Mucosa of rectum (tissue), 2 donors: ENCODE measurements around the gene NIPBL.
"Not testable (repeated sequence)": the region's sequence is repeated elsewhere in the genome, so short reads cannot be mapped to it uniquely, and the experiment has no call there.

Experiments
- H3K27ac ChIP-seq, 2 donors: one replicate each; pipeline ENCODE4 v1.7.0; 2013; ENCODE audit warnings: inconsistent platforms in 2 of 2, low read depth in 2 of 2, low read length in 2 of 2
- H3K27me3 ChIP-seq, 2 donors: one replicate each; pipeline ENCODE4 v1.7.0; 2013; ENCODE audit warnings: low read length in 2 of 2; ENCODE audit not compliant: control insufficient read depth in 2 of 2, insufficient read depth in 2 of 2
- H3K36me3 ChIP-seq, 2 donors: one replicate each; pipeline ENCODE4 v1.7.0; 2013; ENCODE audit warnings: low read length in 2 of 2; ENCODE audit not compliant: control insufficient read depth in 2 of 2, insufficient read depth in 2 of 2
- H3K4me1 ChIP-seq, 2 donors: one replicate each; pipeline ENCODE4 v1.7.0; 2013; ENCODE audit warnings: low read length in 2 of 2, mild to moderate bottlenecking in 1 of 2; ENCODE audit not compliant: control insufficient read depth in 2 of 2, insufficient read depth in 2 of 2
- H3K4me3 ChIP-seq, 2 donors: one replicate each; pipeline ENCODE4 v1.7.0; 2013; ENCODE audit warnings: low read length in 2 of 2
- H3K9ac ChIP-seq, 2 donors: one replicate each; pipeline ENCODE4 v1.7.0; 2013; ENCODE audit warnings: low read length in 2 of 2, low read depth in 1 of 2, mild to moderate bottlenecking in 1 of 2
- H3K9me3 ChIP-seq, 2 donors: one replicate each; pipeline ENCODE4 v1.7.0; 2013; ENCODE audit warnings: low read length in 2 of 2; ENCODE audit not compliant: control insufficient read depth in 2 of 2
- donor health status: healthy.
- donor health status: Normal muscosa, but diverticular disease.

Gene NIPBL

DNA sequence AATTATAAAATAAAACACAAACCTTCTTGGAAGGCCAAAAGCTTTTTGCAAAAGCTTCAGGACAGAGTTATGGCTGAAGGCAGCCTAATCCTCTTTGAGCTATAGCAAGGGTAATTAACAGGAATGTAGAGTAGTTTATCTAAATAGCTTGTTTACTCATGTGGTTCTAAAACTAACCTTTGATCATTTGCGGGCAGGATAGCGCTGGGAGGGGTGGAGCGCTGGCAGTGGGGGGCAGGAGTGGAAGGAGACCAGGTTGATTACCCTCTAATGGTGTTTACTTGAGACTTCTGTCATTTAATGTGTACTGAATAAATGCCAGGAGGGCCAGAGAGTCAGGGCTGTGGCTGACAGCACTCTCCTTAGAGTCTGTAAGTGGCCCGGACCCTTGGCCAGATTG, 217.2 kb downstream of the NIPBL start:
- H3K4me3 ChIP-seq, H3K27me3 ChIP-seq, H3K9me3 ChIP-seq, H3K36me3 ChIP-seq, H3K4me1 ChIP-seq, H3K9ac ChIP-seq, H3K27ac ChIP-seq: not testable (repeated sequence)

DNA sequence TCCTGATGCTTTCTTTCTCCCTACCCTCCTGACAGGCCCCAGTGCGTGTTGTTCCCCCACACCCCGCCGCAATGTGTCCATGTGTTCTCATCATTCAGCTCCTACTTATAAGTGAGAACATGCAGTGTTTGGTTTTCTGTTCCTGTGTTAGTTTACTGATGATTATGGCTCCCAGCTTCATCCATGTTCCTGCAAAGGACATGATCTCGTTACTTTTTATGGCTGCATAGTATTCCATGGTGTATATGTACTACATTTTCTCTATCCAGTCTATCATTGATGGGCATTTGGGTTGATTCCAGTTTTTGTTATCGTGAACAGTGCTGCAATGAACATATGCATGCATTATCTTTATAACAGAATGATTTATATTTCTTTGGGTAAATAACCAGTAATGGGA, 222.7 kb downstream of the NIPBL start:
- H3K4me1 ChIP-seq, H3K27me3 ChIP-seq, H3K36me3 ChIP-seq, H3K9me3 ChIP-seq, H3K27ac ChIP-seq, H3K4me3 ChIP-seq, H3K9ac ChIP-seq: not testable (repeated sequence)

DNA sequence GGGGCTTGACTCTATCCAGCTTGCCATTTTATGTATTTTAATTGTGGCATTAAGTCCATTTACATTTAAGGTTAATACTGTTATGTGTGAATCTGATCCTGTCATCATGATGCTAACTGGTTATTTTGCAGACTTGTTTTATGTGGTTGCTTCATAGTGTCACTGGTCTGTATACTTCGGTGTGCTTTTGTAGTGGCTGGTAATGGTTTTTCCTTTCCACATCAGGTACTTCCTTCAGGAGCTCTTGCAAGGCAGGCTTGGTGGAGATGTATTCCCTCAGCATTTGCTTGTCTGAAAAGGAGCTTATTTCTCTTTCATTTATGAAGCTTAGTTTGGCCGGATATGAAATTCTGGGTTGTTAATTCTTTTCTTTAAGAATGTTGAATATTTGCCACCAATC, 226.7 kb downstream of the NIPBL start:
- peaks cover 0 to 5% of the 10 kb centered on the region in 2 donors for H3K9me3 ChIP-seq
- H3K27ac ChIP-seq: no peak overlapping the region
- no peaks in the 10 kb centered on the region for H3K27me3 ChIP-seq
- no peak overlapping the region for H3K9ac ChIP-seq
- H3K36me3 ChIP-seq: peaks cover 0 to 10% of the 10 kb centered on the region in 2 donors
- no peaks in the 10 kb centered on the region for H3K4me1 ChIP-seq
- H3K4me3 ChIP-seq: no peak overlapping the region

DNA sequence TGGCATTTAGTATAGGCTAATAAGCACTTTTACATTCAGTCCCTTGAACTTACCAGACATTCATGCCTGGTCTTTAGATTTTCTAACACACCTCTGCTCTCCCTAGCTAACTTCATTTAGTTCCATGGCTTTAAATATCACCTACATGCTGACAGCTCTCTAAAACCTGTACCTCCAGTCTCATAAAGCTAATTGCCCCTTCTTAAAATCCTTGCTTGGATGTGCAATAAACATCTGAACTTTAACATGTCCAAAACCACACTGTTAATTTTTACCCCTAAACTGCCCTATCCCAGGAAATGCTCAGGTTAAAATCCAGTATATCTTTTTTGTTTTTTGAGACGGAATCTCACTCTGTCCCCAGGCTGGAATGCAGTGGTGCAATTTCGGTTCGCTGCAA, 232.8 kb downstream of the NIPBL start:
- Histone ChIP-seq H3K4me1 (peaks cover 7 to 13% of the 10 kb centered on the region in 2 donors), H3K9me3 (no peaks in the 10 kb centered on the region), H3K9ac (no peak overlapping the region), H3K27me3 (no peaks in the 10 kb centered on the region), H3K27ac (no peak overlapping the region), H3K4me3 (no peak overlapping the region), H3K36me3 (peaks cover 0 to 15% of the 10 kb centered on the region in 2 donors)

DNA sequence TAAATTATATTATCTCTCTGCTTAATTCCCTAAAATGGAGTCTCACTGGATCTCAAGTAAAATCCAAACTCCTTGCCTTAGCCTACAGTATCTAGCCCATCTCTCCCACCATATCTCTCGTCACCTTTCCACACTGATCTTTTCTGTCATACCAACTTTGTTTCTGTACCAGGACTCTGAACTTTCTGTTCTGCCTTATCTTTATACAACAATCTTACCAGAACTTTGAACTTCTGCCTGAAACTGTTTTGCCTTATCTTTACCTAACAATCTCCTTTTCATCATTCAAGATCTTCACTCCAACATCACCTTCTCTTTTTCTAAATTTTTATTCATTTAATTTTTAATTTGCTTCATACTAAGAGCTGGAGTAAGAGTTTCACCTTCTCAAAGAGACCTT, 233.6 kb downstream of the NIPBL start:
- Histone ChIP-seq H3K9me3 (no peaks in the 10 kb centered on the region), H3K4me1 (peaks cover 7 to 13% of the 10 kb centered on the region in 2 donors), H3K4me3 (no peak overlapping the region), H3K27me3 (no peaks in the 10 kb centered on the region), H3K36me3 (peaks cover 0 to 17% of the 10 kb centered on the region in 2 donors), H3K9ac (no peak overlapping the region), H3K27ac (peak overlapping the region in 1 of 2 donors; percentile 45)

DNA sequence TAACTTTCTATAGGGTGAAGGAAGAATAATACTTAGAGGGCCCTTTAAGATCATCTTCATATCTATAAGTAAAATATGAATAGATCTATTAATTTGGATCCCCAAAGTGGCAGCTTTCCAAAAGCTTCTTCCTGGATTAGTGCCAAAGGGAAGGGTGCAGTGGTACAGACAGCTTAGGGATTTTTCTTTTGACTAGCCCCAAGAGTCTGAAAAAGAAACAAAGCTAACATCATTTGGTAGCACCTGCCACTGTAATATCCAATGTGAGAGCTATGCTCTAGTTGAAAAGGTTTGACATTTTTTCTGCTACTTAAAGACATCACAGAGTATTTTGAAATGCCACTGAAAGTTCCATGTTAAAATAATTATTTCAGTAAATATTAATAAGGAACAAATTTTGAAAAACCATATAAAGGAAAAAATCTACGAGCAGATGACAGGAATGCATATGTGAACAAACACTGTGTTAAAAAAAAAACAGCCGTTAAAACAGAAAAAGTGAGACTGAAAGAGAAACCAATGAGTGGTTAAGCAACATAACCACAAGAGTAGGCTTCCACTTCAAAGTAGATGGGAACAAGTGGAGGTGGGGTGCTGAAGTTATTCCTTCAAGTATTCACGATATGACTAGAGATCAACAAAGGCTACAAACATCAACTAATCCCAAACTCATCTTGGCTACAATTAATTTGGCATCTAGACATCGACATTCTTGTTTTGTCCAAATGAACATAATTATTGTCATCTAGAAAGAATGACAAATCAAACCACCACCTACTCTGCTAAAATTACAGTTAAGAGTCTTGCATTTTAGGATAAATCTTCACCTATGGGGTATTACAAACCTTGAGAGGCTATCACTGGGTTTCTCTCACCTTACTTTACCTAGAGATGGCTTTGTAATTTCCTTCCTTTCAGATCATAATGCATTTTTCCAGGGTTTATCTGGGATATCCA, 235.1 kb downstream of the NIPBL start:
- peaks cover 0 to 19% of the 10 kb centered on the region in 2 donors for H3K36me3 ChIP-seq
- H3K9me3 ChIP-seq: no peaks in the 10 kb centered on the region
- no peaks in the 10 kb centered on the region for H3K27me3 ChIP-seq
- H3K4me3 ChIP-seq: no peak overlapping the region
- peaks cover 7 to 13% of the 10 kb centered on the region in 2 donors for H3K4me1 ChIP-seq
- H3K27ac ChIP-seq: no peak overlapping the region
- no peak overlapping the region for H3K9ac ChIP-seq

DNA sequence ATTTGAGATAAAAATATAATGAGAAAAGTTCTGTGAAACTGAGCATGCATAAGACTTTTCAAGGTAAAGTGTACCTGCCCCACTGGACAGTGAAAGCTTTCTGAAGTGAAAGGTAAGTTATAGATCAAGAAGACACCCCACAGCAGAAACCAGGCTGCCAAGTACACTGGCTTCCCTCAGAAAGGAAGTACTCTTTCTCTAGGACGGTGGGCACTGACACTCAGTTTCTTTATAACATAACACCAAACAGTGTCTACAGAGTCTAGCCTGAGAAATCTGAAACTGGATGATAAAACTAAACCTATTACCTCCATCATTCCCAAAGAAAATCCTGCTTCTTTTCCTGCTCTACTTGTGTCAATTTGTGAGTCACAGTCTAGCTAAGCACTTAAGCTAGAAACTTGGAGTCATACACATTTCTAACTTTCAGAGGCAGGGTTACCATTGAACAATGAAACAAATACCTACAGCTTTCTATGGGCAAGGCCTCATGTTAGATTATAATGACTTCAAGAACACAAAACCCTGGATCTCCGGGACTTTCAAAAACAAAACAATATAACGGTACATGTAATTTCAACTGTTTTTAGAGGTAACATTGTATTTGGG, 235.9 kb downstream of the NIPBL start:
- Histone ChIP-seq H3K27ac (no peak overlapping the region), H3K4me3 (no peak overlapping the region), H3K36me3 (peaks cover 0 to 17% of the 10 kb centered on the region in 2 donors), H3K4me1 (peaks cover 7 to 13% of the 10 kb centered on the region in 2 donors), H3K9ac (no peak overlapping the region), H3K9me3 (no peaks in the 10 kb centered on the region), H3K27me3 (no peaks in the 10 kb centered on the region)
